ENCODE data around the gene ARHGAP42. TPM values are rescaled to one million over a fixed set of nuclear protein-coding genes. Genes with fewer than 3 reads are reported as not detected.

The ARHGAP42 gene
- total and polyA plus RNA-seq, 11 donors = 3.8 to 12.4 (median 8.6) TPM

- TF ChIP-seq POLR2A (IDR thresholded peaks at IDR 0.05) (no peak), CTCF (IDR thresholded peaks at IDR 0.05) (no peak)
- no peak for ATAC-seq
- Histone ChIP-seq H3K27me3 (no peaks in the 10 kb centered on the region), H3K9me3 (peaks cover 0 to 6% (median 0%) of the 10 kb centered on the region in 12 donors), H3K36me3 (no peaks in the 10 kb centered on the region), H3K4me1 (peaks cover 0 to 57% (median 22%) of the 10 kb centered on the region in 12 donors), H3K4me3 (no peak overlapping the region), H3K27ac (peak overlapping the region in 2 of 12 donors; percentile 14 to 24)
- DNase-seq = no peak
- intact Hi-C loops (cut with DNase I) = loop anchor here in 1 of 10 donors (5.0 kb wide), 1 partner anchor 48 kb away; the partner anchor contains the start of gene ARHGAP42
- 63 to 84% (median 66%) methylated on average over 1 of the region's 1 CpG for WGBS, 4 donors
Measured at GRCh38 chr11:100734743-100735527, 47.8 kb downstream of the ARHGAP42 start.

GRCh38 chr11:100735949-100736675 is 49.0 kb downstream of the ARHGAP42 start:
- peak overlapping the region in 3 of 12 donors; percentile 6 to 40 (median 10) for H3K27ac ChIP-seq
- DNase-seq = no peak
- peaks cover 0 to 6% (median 0%) of the 10 kb centered on the region in 12 donors for H3K9me3 ChIP-seq
- H3K27me3 ChIP-seq = no peaks in the 10 kb centered on the region
- intact Hi-C loops (cut with DNase I) = loop anchor here in 1 of 10 donors (5.0 kb wide), 1 partner anchor 49 kb away; the partner anchor contains the start of gene ARHGAP42
- no peak for ATAC-seq
- no peak for TF ChIP-seq POLR2A (IDR thresholded peaks at IDR 0.05)
- peak in 2 of 12 donors; percentile 6 to 8 for TF ChIP-seq CTCF (IDR thresholded peaks at IDR 0.05)
- H3K4me3 ChIP-seq = no peak overlapping the region
- peaks cover 0 to 59% (median 29%) of the 10 kb centered on the region in 12 donors for H3K4me1 ChIP-seq
- WGBS, 4 donors = 81 to 90% (median 84%) methylated on average over 5 of the region's 5 CpGs
- no peaks in the 10 kb centered on the region for H3K36me3 ChIP-seq

GRCh38 chr11:100738701-100739270 is 51.7 kb downstream of the ARHGAP42 start:
- H3K4me1 ChIP-seq = peaks cover 0 to 64% (median 35%) of the 10 kb centered on the region in 12 donors

More at GRCh38 chr11:100738701-100739270, 51.7 kb downstream of the ARHGAP42 start:
- Histone ChIP-seq H3K4me3 (no peak overlapping the region), H3K27me3 (no peaks in the 10 kb centered on the region), H3K27ac (peak overlapping the region in 10 of 12 donors; percentile 6 to 73 (median 48)), H3K9me3 (peaks cover 0 to 6% (median 0%) of the 10 kb centered on the region in 12 donors), H3K36me3 (no peaks in the 10 kb centered on the region)
- TF ChIP-seq CTCF (IDR thresholded peaks at IDR 0.05) (no peak), POLR2A (IDR thresholded peaks at IDR 0.05) (no peak)
- DNase-seq = no peak
- WGBS, 4 donors = 37 to 45% (median 41%) methylated on average over 2 of the region's 2 CpGs
- intact Hi-C loops (cut with DNase I) = loop anchor here in 1 of 10 donors (5.0 kb wide), 1 partner anchor 51 kb away; the partner anchor contains the start of gene ARHGAP42
- ATAC-seq = no peak
